Dedifferentiated amniotic fluid mesenchymal stem cell (primary cell): Measurements from ENCODE around the gene ARX.

Experiments used
- DNase-seq: peaks from one replicate; pipeline ENCODE4 v3.0.0-alpha.2; 2016; ENCODE audit errors: extremely low spot score

The ARX gene

GRCh38 chrX:25016938-25017598, 1.3 kb upstream of the ARX start:
- no peak for DNase-seq

- DNase-seq, result no peak
These were observed 551 bp upstream of the ARX start for GRCh38 chrX:25016361-25016671.

- no peak for DNase-seq
These were observed 1.4 kb downstream of the ARX start for GRCh38 chrX:25014366-25014838.

- no peak for DNase-seq
These were observed 2.0 kb downstream of the ARX start for GRCh38 chrX:25013632-25014365.

GRCh38 chrX:25012793-25013631, 2.8 kb downstream of the ARX start:
- no peak for DNase-seq

- DNase-seq, result no peak
These were observed 3.4 kb downstream of the ARX start for GRCh38 chrX:25012433-25012735.

- no peak for DNase-seq
These were observed 4.0 kb downstream of the ARX start for GRCh38 chrX:25011589-25012432.

GRCh38 chrX:25010784-25011588, 4.8 kb downstream of the ARX start:
- DNase-seq, result no peak

- no peak for DNase-seq
These were observed 6.4 kb downstream of the ARX start for GRCh38 chrX:25009407-25009806.

- no peak for DNase-seq
These were observed 8.4 kb downstream of the ARX start for GRCh38 chrX:25007059-25008053.

GRCh38 chrX:25006586-25007058, 9.1 kb downstream of the ARX start:
- no peak for DNase-seq

GRCh38 chrX:25005382-25006185, 10.2 kb downstream of the ARX start:
- no peak for DNase-seq

GRCh38 chrX:25005034-25005381, 10.8 kb downstream of the ARX start:
- DNase-seq, result no peak

GRCh38 chrX:25004485-25005032, 11.2 kb downstream of the ARX start:
- DNase-seq, result no peak

- DNase-seq, result no peak
These were observed 11.7 kb downstream of the ARX start for GRCh38 chrX:25004040-25004439.

GRCh38 chrX:25003066-25003849, 12.5 kb downstream of the ARX start:
- no peak for DNase-seq

- DNase-seq, result no peak
These were observed 13.1 kb downstream of the ARX start for GRCh38 chrX:25002661-25003020.
